ENCODE results near the gene SLITRK2.

Gene SLITRK2, protein sequence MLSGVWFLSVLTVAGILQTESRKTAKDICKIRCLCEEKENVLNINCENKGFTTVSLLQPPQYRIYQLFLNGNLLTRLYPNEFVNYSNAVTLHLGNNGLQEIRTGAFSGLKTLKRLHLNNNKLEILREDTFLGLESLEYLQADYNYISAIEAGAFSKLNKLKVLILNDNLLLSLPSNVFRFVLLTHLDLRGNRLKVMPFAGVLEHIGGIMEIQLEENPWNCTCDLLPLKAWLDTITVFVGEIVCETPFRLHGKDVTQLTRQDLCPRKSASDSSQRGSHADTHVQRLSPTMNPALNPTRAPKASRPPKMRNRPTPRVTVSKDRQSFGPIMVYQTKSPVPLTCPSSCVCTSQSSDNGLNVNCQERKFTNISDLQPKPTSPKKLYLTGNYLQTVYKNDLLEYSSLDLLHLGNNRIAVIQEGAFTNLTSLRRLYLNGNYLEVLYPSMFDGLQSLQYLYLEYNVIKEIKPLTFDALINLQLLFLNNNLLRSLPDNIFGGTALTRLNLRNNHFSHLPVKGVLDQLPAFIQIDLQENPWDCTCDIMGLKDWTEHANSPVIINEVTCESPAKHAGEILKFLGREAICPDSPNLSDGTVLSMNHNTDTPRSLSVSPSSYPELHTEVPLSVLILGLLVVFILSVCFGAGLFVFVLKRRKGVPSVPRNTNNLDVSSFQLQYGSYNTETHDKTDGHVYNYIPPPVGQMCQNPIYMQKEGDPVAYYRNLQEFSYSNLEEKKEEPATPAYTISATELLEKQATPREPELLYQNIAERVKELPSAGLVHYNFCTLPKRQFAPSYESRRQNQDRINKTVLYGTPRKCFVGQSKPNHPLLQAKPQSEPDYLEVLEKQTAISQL

DNA sequence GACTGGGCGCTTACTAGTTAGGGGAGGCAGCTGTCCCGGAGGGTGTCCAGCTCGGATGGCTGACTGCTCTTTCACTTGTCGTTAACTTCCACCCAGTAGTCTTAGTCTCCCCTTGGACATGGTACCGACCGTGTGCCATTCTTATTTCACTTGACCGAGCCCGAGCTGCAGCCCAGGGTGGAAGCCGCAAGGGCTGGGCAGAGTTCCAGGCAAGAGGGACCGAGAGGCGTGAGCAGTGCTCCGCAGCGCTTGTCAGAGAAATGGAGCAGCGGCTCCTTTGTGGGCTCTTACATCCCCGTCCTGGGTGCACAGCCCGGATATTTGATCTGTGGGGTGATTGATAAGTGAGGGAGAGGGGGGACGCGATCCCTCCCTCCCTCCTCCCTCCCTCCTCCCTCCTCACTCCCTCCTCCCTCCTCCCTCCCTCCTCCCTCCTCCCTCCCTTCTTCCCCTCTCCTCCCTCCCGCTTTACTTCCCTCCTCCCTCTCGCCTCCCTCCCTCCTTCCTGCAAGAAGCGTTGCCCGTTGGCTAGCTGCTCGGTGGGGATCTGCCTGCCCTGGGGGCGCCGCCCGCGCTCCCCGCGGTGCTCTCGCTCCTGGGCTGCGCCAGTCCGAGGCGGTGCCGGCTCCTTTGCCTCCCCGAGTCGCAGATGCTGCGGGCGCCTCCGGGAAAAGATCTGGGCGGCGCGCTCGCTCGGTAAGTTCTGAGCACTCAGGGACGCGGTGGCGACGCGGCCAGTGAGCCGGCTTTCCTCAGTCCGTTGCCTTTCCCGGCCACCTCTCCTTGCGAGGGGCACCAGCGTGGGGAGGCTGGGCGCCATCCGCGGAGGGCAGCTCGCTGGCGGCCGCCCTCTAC is at the start of gene SLITRK2:
TSS of gene SLITRK2 (plus strand) at position 499 of the 855 bp plus-strand sequence. CDS start 4,597 bp downstream, outside the sequence.
- no peak within 1 kb of the TSS for H3K4me3 ChIP-seq (replicated peaks in 1 of 2; ENCODE audit: low read depth in 2 of 2, low read length in 2 of 2)
- DNase-seq (ENCODE audit: low read depth in 2 of 2) = no peak
- TF ChIP-seq, protein P1, sequence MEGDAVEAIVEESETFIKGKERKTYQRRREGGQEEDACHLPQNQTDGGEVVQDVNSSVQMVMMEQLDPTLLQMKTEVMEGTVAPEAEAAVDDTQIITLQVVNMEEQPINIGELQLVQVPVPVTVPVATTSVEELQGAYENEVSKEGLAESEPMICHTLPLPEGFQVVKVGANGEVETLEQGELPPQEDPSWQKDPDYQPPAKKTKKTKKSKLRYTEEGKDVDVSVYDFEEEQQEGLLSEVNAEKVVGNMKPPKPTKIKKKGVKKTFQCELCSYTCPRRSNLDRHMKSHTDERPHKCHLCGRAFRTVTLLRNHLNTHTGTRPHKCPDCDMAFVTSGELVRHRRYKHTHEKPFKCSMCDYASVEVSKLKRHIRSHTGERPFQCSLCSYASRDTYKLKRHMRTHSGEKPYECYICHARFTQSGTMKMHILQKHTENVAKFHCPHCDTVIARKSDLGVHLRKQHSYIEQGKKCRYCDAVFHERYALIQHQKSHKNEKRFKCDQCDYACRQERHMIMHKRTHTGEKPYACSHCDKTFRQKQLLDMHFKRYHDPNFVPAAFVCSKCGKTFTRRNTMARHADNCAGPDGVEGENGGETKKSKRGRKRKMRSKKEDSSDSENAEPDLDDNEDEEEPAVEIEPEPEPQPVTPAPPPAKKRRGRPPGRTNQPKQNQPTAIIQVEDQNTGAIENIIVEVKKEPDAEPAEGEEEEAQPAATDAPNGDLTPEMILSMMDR (IDR thresholded peaks at IDR 0.05; ENCODE audit: low read depth, low read length) = no peak

DNA sequence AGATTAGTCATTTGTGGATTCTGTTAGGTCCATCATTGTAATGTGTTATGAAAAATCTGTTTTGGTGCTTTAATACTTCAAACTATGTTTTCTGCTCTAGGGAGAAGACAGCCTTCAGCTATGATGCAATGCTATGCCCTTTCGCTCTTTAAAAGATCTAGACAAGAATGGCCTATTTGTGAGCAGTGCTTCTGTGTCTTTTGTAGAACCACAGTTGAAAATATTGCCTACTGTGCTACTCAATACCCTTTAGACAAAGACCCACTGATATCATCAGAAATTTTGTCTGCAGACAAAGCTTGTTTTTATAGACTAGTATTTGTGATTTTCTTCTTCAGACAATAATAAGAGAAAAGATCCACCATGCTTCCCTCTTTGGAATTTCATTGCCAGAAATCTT is 44.6 kb upstream of the SLITRK2 start:
- no peak overlapping the region for H3K4me3 ChIP-seq (replicated peaks in 1 of 2; ENCODE audit: low read depth in 2 of 2, low read length in 2 of 2)
- TF ChIP-seq, protein P1 (IDR thresholded peaks at IDR 0.05; ENCODE audit: low read depth, low read length) = no peak
- DNase-seq (ENCODE audit: low read depth in 2 of 2) = no peak

DNA sequence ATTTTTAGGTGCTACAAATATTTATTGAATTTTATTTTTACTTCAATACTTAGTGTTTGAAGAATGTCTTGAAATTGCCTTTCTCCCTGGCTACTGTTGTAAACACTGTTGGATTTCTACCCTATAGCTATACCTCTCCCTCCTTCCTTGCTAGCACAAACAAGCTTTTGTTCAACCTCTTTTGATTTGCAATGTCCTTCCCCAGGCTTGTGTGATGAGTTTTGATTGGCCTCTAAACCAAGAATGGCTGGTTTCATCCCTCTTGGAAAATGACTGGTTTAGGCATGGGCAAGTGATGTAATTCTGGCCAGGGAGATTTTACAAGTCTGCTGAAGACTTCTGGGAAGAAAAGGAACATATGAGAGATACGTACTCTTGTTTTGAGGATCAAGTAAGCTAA is 25.3 kb upstream of the SLITRK2 start:
- no peak for DNase-seq (ENCODE audit: low read depth in 2 of 2)
- TF ChIP-seq, protein P1 (IDR thresholded peaks at IDR 0.05; ENCODE audit: low read depth, low read length) = no peak

DNA sequence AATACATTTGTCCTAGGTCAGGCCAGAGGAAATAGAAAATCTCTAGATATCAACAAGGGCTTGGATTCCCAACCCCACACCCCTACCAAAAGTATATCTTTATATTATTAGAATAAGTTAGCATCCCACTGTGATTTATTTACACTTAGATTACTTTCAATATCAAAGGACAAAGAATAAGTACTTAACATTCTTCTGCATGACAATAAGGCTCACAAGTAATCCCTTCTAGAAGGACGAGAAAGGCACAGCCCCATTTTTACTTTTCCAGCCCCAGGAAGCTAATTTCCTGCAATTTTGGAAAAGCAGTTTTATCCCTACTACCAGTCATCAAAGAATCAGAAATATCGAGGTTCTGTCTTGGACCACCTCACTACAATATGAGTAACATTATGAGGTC is 14.1 kb upstream of the SLITRK2 start:
- DNase-seq (ENCODE audit: low read depth in 2 of 2) = no peak
- TF ChIP-seq, protein P1 (IDR thresholded peaks at IDR 0.05; ENCODE audit: low read depth, low read length) = no peak
- no peak overlapping the region for H3K4me3 ChIP-seq (replicated peaks in 1 of 2; ENCODE audit: low read depth in 2 of 2, low read length in 2 of 2)

More for the DNA sequence above, 25.3 kb upstream of the SLITRK2 start:
- H3K4me3 ChIP-seq (replicated peaks in 1 of 2; ENCODE audit: low read depth in 2 of 2, low read length in 2 of 2) = no peak overlapping the region

DNA sequence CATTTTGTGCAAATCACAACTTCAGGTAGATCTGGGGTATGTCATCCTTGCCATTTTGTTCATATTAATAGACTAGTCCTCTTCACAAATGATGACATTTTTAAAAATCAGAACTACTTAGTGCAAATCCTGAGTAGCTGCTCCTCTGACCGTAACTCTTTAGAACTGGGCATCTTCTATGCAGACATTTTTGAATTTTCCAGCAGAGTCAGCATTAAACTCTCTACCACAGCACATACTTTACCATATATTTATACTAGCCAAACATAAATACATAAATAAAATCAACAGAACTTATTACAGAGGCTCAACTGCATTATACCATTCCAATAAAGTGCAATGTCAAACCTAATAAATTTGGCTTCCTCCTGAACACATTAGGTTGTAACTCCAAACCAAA is 4.5 kb upstream of the SLITRK2 start:
- TF ChIP-seq, protein P1 (IDR thresholded peaks at IDR 0.05; ENCODE audit: low read depth, low read length) = no peak
- no peak for DNase-seq (ENCODE audit: low read depth in 2 of 2)

DNA sequence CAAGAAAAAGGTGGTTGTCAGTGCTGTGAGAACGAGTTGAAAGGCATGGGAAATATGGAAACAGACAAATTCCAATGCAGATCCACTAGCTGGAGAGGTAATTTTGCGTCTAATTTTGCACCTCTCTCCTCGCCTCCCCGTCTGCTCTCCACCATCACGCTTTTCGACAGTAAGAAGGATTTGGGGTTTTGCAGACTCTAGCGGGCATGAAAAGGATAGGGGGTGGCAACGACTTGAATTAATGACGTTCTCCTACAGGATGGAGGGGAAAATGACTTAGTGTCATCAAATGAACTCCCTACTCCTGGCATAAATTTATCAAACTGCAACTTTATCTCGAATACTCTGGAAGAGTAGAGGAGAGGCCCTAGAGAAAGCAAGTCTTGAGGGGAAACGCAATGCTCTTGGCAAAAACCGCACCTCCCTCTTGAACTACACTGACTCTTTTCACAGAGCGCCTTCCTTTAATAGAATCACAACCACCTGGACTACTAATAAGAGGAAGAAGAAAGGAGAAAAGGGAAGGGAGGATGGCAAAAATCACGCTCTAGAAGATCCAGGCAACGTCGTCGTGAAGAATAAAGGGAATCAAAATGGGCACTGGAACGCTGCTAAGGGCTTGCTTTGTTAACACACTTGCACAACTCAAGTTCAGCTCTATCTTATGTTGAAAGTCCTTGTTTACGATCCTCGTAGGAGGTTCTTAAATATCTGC is 871 bp upstream of the SLITRK2 start:
- H3K4me3 ChIP-seq (replicated peaks in 1 of 2; ENCODE audit: low read depth in 2 of 2, low read length in 2 of 2) = no peak overlapping the region
- no peak for DNase-seq (ENCODE audit: low read depth in 2 of 2)
- TF ChIP-seq, protein P1 (IDR thresholded peaks at IDR 0.05; ENCODE audit: low read depth, low read length) = no peak

More for the DNA sequence above, 4.5 kb upstream of the SLITRK2 start:
- H3K4me3 ChIP-seq (replicated peaks in 1 of 2; ENCODE audit: low read depth in 2 of 2, low read length in 2 of 2) = no peak overlapping the region
